GM19455 (cell line): ENCODE results near the gene BCAS1.
"Not testable (repeated sequence)": the region's sequence is repeated elsewhere in the genome, so short reads cannot be mapped to it uniquely, and the experiment has no call there.

Experiments used
- ATAC-seq: cut with Tn5 transposase; IDR thresholded peaks from one replicate; pipeline ENCODE4 v1.9.1; 2021; ENCODE audit not compliant: unreplicated experiment

BCAS1 gene

DNA sequence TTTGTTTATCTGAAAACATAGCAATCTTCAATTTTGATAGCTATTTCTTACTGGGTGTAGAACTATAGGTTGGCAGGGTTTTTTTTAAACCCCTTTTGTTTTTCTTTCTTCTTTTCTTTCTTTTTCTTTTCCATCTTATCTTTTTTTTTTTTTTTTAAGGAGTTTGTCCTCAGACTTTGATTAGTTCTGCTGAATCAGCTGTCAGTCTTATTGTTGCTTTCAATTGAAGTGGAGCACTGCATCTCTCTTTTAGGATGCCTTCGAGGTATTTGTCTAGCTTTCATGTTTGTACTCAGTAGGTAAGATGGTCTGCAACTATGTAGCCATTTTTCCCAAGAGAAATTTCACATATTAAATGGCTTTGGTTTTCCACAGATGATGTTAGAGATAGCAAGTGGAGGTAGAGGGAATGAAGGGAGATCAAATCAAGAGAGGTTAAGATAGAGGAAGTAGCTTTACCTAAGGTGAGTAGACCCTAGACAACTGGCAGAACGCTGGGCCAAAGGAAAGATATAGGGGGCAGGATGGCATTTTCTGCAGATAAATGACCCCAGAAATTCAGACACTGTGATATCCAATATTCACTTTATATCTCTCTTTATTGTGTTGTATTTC is 137.1 kb downstream of the BCAS1 start:
- no peak for ATAC-seq

GRCh38 chr20:53932655-53933192 is 137.7 kb downstream of the BCAS1 start:
- ATAC-seq = not testable (repeated sequence)

- ATAC-seq = no peak
Measured at GRCh38 chr20:53931597-53931996, 138.8 kb downstream of the BCAS1 start.

DNA sequence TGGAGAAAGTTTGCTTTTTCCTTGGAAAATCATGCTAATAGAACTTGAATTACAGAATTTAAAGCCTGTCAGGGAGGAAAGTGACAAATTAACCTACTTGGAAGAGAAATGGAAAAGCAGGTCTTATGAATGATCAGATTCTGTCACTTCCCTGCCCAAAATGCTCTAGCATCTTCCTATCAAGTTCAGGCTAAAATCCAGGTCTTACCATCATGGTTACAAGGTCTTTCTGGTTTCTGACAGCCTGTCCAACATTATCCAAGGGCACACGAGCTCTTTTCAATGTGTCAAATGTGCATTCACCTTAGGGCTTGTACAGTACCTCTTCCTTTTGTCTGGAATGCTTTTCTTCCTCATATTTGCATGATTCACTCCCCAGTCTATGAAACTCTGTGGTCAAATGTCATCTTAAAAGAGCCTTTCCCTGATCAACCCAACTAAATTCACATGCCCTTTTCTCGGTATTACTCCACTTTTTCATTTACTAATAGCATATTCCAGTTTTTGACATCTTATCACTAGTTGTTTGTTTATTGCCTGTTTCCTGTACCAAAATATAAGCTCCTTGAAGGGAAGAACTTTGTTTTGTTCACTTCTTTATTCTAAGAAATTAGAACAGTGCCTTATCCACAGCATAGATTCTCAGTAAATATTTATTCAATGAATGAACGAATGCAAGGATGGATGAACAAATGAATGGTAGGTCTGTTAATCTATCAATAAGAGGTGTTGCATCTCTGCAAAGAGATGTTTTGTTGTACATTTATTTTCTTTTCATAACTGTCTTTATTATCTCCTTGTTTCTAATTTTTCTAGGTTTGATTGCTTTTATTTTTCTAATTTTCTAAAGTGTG is 139.5 kb downstream of the BCAS1 start:
- no peak for ATAC-seq

DNA sequence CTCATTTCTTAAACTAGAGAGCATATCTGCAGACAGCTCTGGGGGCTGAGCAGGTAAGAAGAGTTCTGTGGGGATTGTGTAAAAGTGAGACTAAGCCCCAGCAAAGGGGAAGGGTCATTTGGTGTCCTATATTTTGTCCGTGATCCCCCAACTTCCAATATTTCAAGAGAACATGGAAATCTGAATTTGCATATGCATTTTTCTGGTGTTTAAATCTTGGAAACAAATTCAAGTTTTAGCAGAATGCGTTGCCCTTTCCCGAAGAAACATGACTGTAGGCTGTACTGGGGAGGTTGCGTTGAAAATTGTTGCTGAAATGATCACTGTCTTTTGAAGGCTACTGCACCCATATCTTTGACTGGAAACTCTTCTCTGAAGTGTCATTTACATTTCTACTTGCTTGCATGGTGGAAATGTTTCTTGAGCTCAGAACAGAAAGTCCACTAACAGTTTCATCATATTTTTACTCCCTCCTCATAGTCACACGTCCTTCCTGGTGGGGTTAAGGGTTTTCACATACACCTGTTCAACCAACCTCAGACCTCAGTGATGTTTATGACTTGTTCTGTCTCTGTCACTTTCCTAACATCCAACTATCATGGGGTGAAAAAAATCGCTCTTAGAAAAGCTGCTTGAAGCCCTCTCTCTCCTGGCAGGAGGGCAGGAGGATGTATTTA is 140.3 kb downstream of the BCAS1 start:
- peak; percentile 69 for ATAC-seq

DNA sequence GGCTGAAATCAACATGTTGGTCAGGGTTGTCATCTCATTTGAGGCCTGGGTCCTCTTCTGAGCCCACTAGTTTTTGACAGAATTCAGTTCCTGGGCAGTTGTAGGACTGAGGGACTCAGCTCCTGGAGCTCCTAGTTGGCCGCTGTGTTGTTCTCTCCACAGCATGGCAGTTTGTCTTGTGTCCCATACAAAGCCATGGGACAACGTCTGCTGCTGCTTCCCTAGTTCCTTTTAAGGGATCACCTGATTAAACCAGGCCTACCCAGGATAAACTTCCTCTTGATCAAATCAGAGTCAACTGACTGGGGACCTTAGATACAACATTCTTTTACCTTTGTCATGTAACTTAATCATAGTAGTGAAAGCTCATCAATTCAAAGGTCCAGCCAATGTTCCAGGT is 141.0 kb downstream of the BCAS1 start:
- ATAC-seq = no peak

GRCh38 chr20:53927990-53928389 is 142.4 kb downstream of the BCAS1 start:
- no peak for ATAC-seq

GRCh38 chr20:53926428-53927028 is 143.9 kb downstream of the BCAS1 start:
- peak; percentile 60 for ATAC-seq

GRCh38 chr20:53925651-53926401 is 144.6 kb downstream of the BCAS1 start:
- ATAC-seq = no peak

DNA sequence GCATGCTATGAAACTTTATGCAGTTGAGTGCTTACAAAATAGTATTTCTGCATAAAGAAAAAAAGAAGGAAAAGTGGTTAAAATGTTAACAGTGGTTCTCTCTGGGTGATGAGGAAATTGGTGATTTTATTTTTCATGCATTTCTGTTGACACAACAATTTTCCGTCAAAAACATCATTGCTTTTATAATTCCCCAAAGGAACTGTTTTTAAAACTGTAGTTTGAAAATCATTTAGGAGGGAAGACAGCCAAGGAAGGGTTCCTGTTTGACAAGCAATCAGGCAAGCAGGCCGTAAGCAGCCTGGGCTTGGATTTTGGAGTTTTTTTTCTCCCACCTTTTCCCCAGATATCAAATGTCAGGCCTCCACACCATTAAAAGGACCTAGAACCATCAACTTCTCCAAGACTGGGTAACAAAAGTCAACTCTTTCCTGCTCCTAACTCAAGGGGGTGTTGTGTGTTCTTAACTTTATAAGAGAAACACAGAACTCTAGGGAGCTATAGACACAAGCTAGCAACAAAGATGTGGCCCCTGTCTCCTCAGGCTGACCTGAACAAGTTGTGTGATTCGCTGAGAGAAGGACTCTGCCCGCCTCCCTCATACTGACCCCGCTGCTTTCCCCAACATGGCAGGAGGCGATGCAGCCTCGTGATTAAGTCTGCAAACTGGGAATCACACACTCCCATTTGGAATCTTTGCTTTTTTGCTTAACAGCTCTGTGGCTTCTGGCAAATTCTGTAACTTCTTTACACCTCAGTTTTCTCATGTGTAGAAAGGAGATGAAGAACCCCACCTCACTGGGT is 146.6 kb downstream of the BCAS1 start:
- no peak for ATAC-seq

- peak; percentile 38 for ATAC-seq
Measured at GRCh38 chr20:53922901-53923314, 147.5 kb downstream of the BCAS1 start.

DNA sequence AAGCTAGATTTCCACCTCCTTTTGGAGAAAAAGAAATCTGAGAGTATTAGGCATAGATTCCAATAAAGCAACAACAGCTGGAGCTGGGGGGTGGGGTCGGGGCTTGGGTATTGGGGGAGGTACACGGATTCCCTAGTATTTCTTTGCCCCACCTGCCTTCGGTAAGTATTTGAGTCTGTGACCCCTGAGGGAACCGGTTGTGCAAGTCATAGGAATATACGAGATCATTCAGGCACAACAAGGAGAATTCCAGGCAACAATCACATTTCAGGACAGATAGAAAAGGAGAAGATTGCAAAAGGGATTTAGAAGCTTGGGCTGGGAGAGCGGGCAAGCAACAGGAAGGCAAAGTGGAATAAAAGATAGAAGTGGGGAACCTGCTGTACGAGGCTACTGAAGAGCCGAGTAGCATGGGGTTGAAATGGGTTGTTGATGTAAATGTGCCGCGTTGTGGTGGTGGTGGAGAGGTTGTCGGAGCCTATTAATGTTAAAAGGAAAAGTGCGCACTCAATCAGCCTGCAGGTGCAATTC is 148.9 kb downstream of the BCAS1 start:
- no peak for ATAC-seq

DNA sequence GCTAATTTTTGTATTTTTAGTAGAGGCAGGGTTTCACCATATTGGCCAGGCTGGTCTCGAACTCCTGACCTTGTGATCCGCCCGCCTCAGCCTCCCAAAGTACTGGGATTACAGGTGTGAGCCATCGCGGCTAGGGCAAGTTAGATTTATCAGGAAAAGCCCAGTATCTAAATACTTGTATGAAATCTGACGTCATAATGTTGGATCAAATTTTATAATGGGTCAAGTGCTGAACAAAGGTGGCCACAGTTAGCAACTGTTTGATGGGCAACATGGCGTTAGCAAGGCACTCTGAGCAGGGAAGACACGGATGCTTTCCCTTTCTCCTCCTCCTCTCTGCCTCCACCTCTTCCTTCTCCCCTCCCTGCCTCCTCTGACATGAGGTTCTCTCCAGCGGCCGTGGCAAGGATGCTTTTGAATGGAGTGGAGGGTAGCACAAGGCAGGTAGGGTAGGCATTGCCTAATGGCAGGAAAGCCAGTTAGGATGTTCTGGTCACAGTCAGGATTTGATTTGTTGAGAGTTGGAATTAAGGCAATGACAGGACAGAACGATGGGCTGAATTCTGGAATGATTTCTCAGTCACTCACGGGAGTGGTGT is 149.6 kb downstream of the BCAS1 start:
- no peak for ATAC-seq

- no peak for ATAC-seq
Measured at GRCh38 chr20:53919886-53920285, 150.5 kb downstream of the BCAS1 start.

GRCh38 chr20:53918949-53919361 is 151.4 kb downstream of the BCAS1 start:
- no peak for ATAC-seq

DNA sequence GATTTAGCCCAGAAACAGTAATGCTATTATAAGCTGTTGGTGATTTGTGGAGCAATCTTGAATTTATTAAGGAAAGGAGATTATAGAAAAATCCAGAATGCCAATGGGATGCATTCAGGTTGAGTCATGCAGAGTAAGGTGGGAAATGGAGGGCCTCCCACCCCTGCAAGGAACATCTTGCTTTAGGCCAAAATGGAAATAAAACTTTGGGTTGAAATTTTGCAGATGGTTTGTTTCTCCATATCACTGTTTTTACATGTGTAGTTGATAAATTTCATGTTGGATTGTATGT is 152.4 kb downstream of the BCAS1 start:
- ATAC-seq = no peak

GRCh38 chr20:53917145-53918019 is 153.0 kb downstream of the BCAS1 start:
- ATAC-seq = peak; percentile 75

- ATAC-seq = no peak
Measured at GRCh38 chr20:53916173-53916512, 154.3 kb downstream of the BCAS1 start.
